ENCODE data around the gene DKK2. TPM values are rescaled to one million over a fixed set of nuclear protein-coding genes. Genes with fewer than 3 reads are reported as not detected.

Gene DKK2
- total RNA-seq, 1 donor from 2014 or later: 3.3 TPM

- Histone ChIP-seq H2AFZ (ENCODE audit: low read depth, low read length) (no peak overlapping the region), H3K9ac (ENCODE audit: low read length) (no peak overlapping the region), H3K4me1 (ENCODE audit: insufficient read depth, low read length) (peaks cover 8% of the 10 kb centered on the region), H3K27me3 (ENCODE audit: insufficient read depth, low read length) (no peaks in the 10 kb centered on the region), H3K4me2 (ENCODE audit: low read length) (no peak overlapping the region), H3K36me3 (ENCODE audit: insufficient read depth, low read length) (no peaks in the 10 kb centered on the region), H3K9me3 (ENCODE audit: insufficient read depth, low read depth, low read length) (no peaks in the 10 kb centered on the region), H3K79me2 (ENCODE audit: insufficient read depth, low read length) (no peaks in the 10 kb centered on the region), H4K20me1 (ENCODE audit: insufficient read depth, low read length) (no peaks in the 10 kb centered on the region), H3K4me3 (ENCODE audit: insufficient read depth, low read depth, low read length) (no peak overlapping the region), H3K27ac (ENCODE audit: low read depth, low read length) (no peak overlapping the region)
- H3K4me3 Mint-ChIP-seq (ENCODE audit: unreplicated experiment): no peak overlapping the region
- DNase-seq (ENCODE audit: low read depth): no peak
- peaks cover 8% of the 10 kb centered on the region for H3K9me3 Mint-ChIP-seq (ENCODE audit: unreplicated experiment)
- peaks cover 14% of the 10 kb centered on the region for H3K4me1 Mint-ChIP-seq (ENCODE audit: low read depth, unreplicated experiment)
- no peak overlapping the region for H3K27ac Mint-ChIP-seq (ENCODE audit: unreplicated experiment)
- no peaks in the 10 kb centered on the region for H3K27me3 Mint-ChIP-seq (ENCODE audit: low read depth, unreplicated experiment)
- TF ChIP-seq EZH2 (IDR thresholded peaks at IDR 0.05; ENCODE audit: insufficient read depth, low read length): no peak
- TF ChIP-seq CTCF (IDR thresholded peaks at IDR 0.05; ENCODE audit: insufficient read depth, low read depth, low read length): no peak
- FAIRE-seq: no peak
- H3K36me3 Mint-ChIP-seq (ENCODE audit: low read depth, unreplicated experiment): no peaks in the 10 kb centered on the region
These were observed 37.0 kb upstream of the DKK2 start for GRCh38 chr4:107072836-107073736.

- Histone ChIP-seq H3K9ac (ENCODE audit: low read length) (no peak overlapping the region), H3K36me3 (ENCODE audit: insufficient read depth, low read length) (no peaks in the 10 kb centered on the region), H4K20me1 (ENCODE audit: insufficient read depth, low read length) (no peaks in the 10 kb centered on the region), H3K27ac (ENCODE audit: low read depth, low read length) (no peak overlapping the region), H2AFZ (ENCODE audit: low read depth, low read length) (no peak overlapping the region), H3K4me1 (ENCODE audit: insufficient read depth, low read length) (peaks cover 10% of the 10 kb centered on the region), H3K27me3 (ENCODE audit: insufficient read depth, low read length) (no peaks in the 10 kb centered on the region), H3K9me3 (ENCODE audit: insufficient read depth, low read depth, low read length) (no peaks in the 10 kb centered on the region), H3K79me2 (ENCODE audit: insufficient read depth, low read length) (no peaks in the 10 kb centered on the region), H3K4me3 (ENCODE audit: insufficient read depth, low read depth, low read length) (no peak overlapping the region), H3K4me2 (ENCODE audit: low read length) (no peak overlapping the region)
- DNase-seq (ENCODE audit: low read depth): no peak
- Mint-ChIP-seq H3K4me1 (ENCODE audit: low read depth, unreplicated experiment) (peaks cover 17% of the 10 kb centered on the region), H3K9me3 (ENCODE audit: unreplicated experiment) (peaks cover 8% of the 10 kb centered on the region), H3K36me3 (ENCODE audit: low read depth, unreplicated experiment) (no peaks in the 10 kb centered on the region), H3K4me3 (ENCODE audit: unreplicated experiment) (no peak overlapping the region), H3K27ac (ENCODE audit: unreplicated experiment) (no peak overlapping the region), H3K27me3 (ENCODE audit: low read depth, unreplicated experiment) (no peaks in the 10 kb centered on the region)
- no peak for FAIRE-seq
- TF ChIP-seq CTCF (IDR thresholded peaks at IDR 0.05; ENCODE audit: insufficient read depth, low read depth, low read length) (no peak), EZH2 (IDR thresholded peaks at IDR 0.05; ENCODE audit: insufficient read depth, low read length) (no peak)
These were observed 35.0 kb upstream of the DKK2 start for GRCh38 chr4:107071108-107071507.

- FAIRE-seq (peak; percentile 23), DNase-seq (ENCODE audit: low read depth) (peak; percentile 75)
- H3K36me3 ChIP-seq (ENCODE audit: insufficient read depth, low read length): no peaks in the 10 kb centered on the region
- H3K4me3 ChIP-seq (ENCODE audit: insufficient read depth, low read depth, low read length): no peak overlapping the region
- H4K20me1 ChIP-seq (ENCODE audit: insufficient read depth, low read length): no peaks in the 10 kb centered on the region
- no peaks in the 10 kb centered on the region for H3K27me3 Mint-ChIP-seq (ENCODE audit: low read depth, unreplicated experiment)
- no peak overlapping the region for H3K27ac ChIP-seq (ENCODE audit: low read depth, low read length)
- peaks cover 17% of the 10 kb centered on the region for H3K4me1 Mint-ChIP-seq (ENCODE audit: low read depth, unreplicated experiment)
- H3K36me3 Mint-ChIP-seq (ENCODE audit: low read depth, unreplicated experiment): no peaks in the 10 kb centered on the region
- H3K27me3 ChIP-seq (ENCODE audit: insufficient read depth, low read length): no peaks in the 10 kb centered on the region
- H3K4me2 ChIP-seq (ENCODE audit: low read length): peak overlapping the region; percentile 78
- H3K9me3 ChIP-seq (ENCODE audit: insufficient read depth, low read depth, low read length): no peaks in the 10 kb centered on the region
- H3K9ac ChIP-seq (ENCODE audit: low read length): no peak overlapping the region
- H2AFZ ChIP-seq (ENCODE audit: low read depth, low read length): no peak overlapping the region
- H3K9me3 Mint-ChIP-seq (ENCODE audit: unreplicated experiment): peaks cover 2% of the 10 kb centered on the region
- TF ChIP-seq EZH2 (IDR thresholded peaks at IDR 0.05; ENCODE audit: insufficient read depth, low read length) (no peak), CTCF (IDR thresholded peaks at IDR 0.05; ENCODE audit: insufficient read depth, low read depth, low read length) (no peak)
- H3K79me2 ChIP-seq (ENCODE audit: insufficient read depth, low read length): no peaks in the 10 kb centered on the region
- H3K4me3 Mint-ChIP-seq (ENCODE audit: unreplicated experiment): no peak overlapping the region
- no peak overlapping the region for H3K27ac Mint-ChIP-seq (ENCODE audit: unreplicated experiment)
- peaks cover 10% of the 10 kb centered on the region for H3K4me1 ChIP-seq (ENCODE audit: insufficient read depth, low read length)
These were observed 32.9 kb upstream of the DKK2 start for GRCh38 chr4:107069049-107069448.

All from astrocyte (in vitro differentiated cells and primary cell).